T-helper 22 cell (primary cell): Measurements from ENCODE around the gene DENND10.
"Not testable (repeated sequence)": the region's sequence is repeated elsewhere in the genome, so short reads cannot be mapped to it uniquely, and the experiment has no call there.

Source experiments
- DNase-seq: peaks from one replicate; pipeline ENCODE4 v3.0.0-alpha.2; 2020; ENCODE audit warnings: low read depth

Gene DENND10

GRCh38 chr10:119167041-119167440 is 63.1 kb downstream of the DENND10 start:
- no peak for DNase-seq

- DNase-seq: no peak
These were observed 70.2 kb downstream of the DENND10 start for GRCh38 chr10:119174109-119174508.

GRCh38 chr10:119176166-119176565 is 72.3 kb downstream of the DENND10 start:
- no peak for DNase-seq

GRCh38 chr10:119177708-119178371 is 73.9 kb downstream of the DENND10 start:
- DNase-seq: no peak

- peak; percentile 86 for DNase-seq
These were observed 74.6 kb downstream of the DENND10 start, which contains the start of gene PRDX3 for GRCh38 chr10:119178372-119179119. TSS of gene PRDX3 (minus strand) at chr10:119178812. CDS start at chr10:119178790, 22 bp downstream.

GRCh38 chr10:119180850-119181400 is 77.0 kb downstream of the DENND10 start:
- DNase-seq: not testable (repeated sequence)

- DNase-seq: no peak
These were observed 79.9 kb downstream of the DENND10 start for GRCh38 chr10:119183664-119184412.
